Measurements from ENCODE around the gene ABHD13.

Gene ABHD13

DNA sequence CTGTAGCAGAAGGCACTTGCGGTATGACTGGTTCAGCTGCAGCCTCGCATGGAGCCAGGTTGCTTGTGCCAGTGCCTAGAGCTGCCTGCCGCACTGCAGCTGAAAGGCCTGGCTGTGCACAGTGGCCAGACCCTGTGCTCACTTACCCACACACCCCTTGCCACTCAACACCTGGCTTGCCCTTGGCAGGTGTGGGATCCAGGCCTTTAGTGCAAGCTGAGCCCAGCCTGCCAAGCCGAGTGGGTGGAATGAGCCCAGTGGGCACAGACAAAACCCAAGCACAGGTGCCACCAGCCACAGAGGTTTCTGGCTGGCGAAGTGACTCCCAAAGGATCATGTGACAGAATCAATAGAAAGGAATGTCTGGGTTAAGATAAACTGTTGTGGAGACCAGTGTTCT lies 22.3 kb upstream of the ABHD13 start:
- Histone ChIP-seq H3K27ac (ENCODE audit: low read length) (no peak overlapping the region), H3K9ac (ENCODE audit: low read depth, low read length) (no peak overlapping the region), H3K36me3 (ENCODE audit: insufficient read depth, low read length) (no peaks in the 10 kb centered on the region), H3K9me3 (ENCODE audit: insufficient read depth, low read length, severe bottlenecking) (peaks cover 18% of the 10 kb centered on the region), H3K4me1 (ENCODE audit: insufficient read depth, low read length) (no peaks in the 10 kb centered on the region), H4K20me1 (ENCODE audit: insufficient read depth, low read length) (no peaks in the 10 kb centered on the region), H3K4me2 (ENCODE audit: insufficient read depth, low read length) (no peak overlapping the region), H3K27me3 (ENCODE audit: insufficient read depth, low read length, poor library complexity) (no peaks in the 10 kb centered on the region), H2AFZ (ENCODE audit: low read depth, low read length) (no peak overlapping the region), H3K79me2 (ENCODE audit: insufficient read depth, low read length) (no peaks in the 10 kb centered on the region), H3K4me3 (ENCODE audit: low read depth in 1 of 2, low read length in 2 of 2) (no peak overlapping the region)
- ATAC-seq (ENCODE audit: insufficient read depth, low read depth): no peak
- TF ChIP-seq EZH2 (IDR thresholded peaks at IDR 0.05; ENCODE audit: borderline replicate concordance, low read depth, low read length, severe bottlenecking) (no peak), CTCF (IDR thresholded peaks at IDR 0.05; ENCODE audit: borderline replicate concordance, extremely low read depth, low read length, poor library complexity, severe bottlenecking) (no peak)
- no peak for DNase-seq

GRCh38 chr13:108200781-108201398 lies 17.3 kb upstream of the ABHD13 start:
- no peak overlapping the region for H3K4me3 ChIP-seq (ENCODE audit: low read depth in 1 of 2, low read length in 2 of 2)
- no peaks in the 10 kb centered on the region for H3K4me1 ChIP-seq (ENCODE audit: insufficient read depth, low read length)
- peaks cover 2% of the 10 kb centered on the region for H3K9me3 ChIP-seq (ENCODE audit: insufficient read depth, low read length, severe bottlenecking)
- H3K79me2 ChIP-seq (ENCODE audit: insufficient read depth, low read length): no peaks in the 10 kb centered on the region
- ATAC-seq (ENCODE audit: insufficient read depth, low read depth) (no peak), DNase-seq (no peak)
- H4K20me1 ChIP-seq (ENCODE audit: insufficient read depth, low read length): no peaks in the 10 kb centered on the region
- TF ChIP-seq CTCF (IDR thresholded peaks at IDR 0.05; ENCODE audit: borderline replicate concordance, extremely low read depth, low read length, poor library complexity, severe bottlenecking) (no peak), EZH2 (IDR thresholded peaks at IDR 0.05; ENCODE audit: borderline replicate concordance, low read depth, low read length, severe bottlenecking) (no peak)
- H3K36me3 ChIP-seq (ENCODE audit: insufficient read depth, low read length): no peaks in the 10 kb centered on the region
- H3K4me2 ChIP-seq (ENCODE audit: insufficient read depth, low read length): no peak overlapping the region
- no peak overlapping the region for H2AFZ ChIP-seq (ENCODE audit: low read depth, low read length)
- H3K27ac ChIP-seq (ENCODE audit: low read length): no peak overlapping the region
- no peak overlapping the region for H3K9ac ChIP-seq (ENCODE audit: low read depth, low read length)
- H3K27me3 ChIP-seq (ENCODE audit: insufficient read depth, low read length, poor library complexity): no peaks in the 10 kb centered on the region

DNA sequence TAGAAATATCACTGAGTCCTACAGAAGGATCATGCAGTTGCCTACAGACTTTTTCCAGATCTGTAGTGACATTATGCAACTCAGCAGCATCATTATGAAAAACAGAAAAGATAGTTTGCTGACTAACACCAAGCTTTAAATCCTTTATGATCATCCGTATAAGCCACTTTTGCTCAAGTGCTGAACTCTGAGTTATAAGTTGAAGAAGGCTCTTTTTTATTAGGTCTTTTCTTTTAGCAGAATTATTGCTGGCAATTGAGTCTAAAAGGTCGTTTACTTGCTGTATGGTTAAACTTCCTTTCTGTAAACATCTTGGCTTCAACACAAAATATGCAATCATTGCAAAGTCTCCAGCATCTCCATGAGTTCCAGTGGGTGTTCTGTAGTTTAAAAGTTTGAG lies 7.6 kb upstream of the ABHD13 start:
- Histone ChIP-seq H3K79me2 (ENCODE audit: insufficient read depth, low read length) (peaks cover 6% of the 10 kb centered on the region), H3K4me3 (ENCODE audit: low read depth in 1 of 2, low read length in 2 of 2) (no peak overlapping the region), H3K36me3 (ENCODE audit: insufficient read depth, low read length) (peaks cover 20% of the 10 kb centered on the region), H3K9me3 (ENCODE audit: insufficient read depth, low read length, severe bottlenecking) (no peaks in the 10 kb centered on the region), H3K27me3 (ENCODE audit: insufficient read depth, low read length, poor library complexity) (no peaks in the 10 kb centered on the region), H4K20me1 (ENCODE audit: insufficient read depth, low read length) (no peaks in the 10 kb centered on the region), H3K9ac (ENCODE audit: low read depth, low read length) (no peak overlapping the region), H3K4me1 (ENCODE audit: insufficient read depth, low read length) (peaks cover 29% of the 10 kb centered on the region), H2AFZ (ENCODE audit: low read depth, low read length) (no peak overlapping the region), H3K27ac (ENCODE audit: low read length) (no peak overlapping the region), H3K4me2 (ENCODE audit: insufficient read depth, low read length) (no peak overlapping the region)
- TF ChIP-seq CTCF (IDR thresholded peaks at IDR 0.05; ENCODE audit: borderline replicate concordance, extremely low read depth, low read length, poor library complexity, severe bottlenecking) (no peak), EZH2 (IDR thresholded peaks at IDR 0.05; ENCODE audit: borderline replicate concordance, low read depth, low read length, severe bottlenecking) (no peak)
- ATAC-seq (ENCODE audit: insufficient read depth, low read depth) (no peak), DNase-seq (no peak)
